Measurements from ENCODE around the gene AK4.

AK4 gene

GRCh38 chr1:65178235-65178634 lies 30.2 kb downstream of the AK4 start:
- Histone ChIP-seq H3K9me3 (ENCODE audit: control insufficient read depth, low read length) (no peaks in the 10 kb centered on the region), H3K27me3 (replicated peaks; ENCODE audit: control insufficient read depth, insufficient read depth, low read length) (no peaks in the 10 kb centered on the region), H3K36me3 (ENCODE audit: control insufficient read depth, insufficient read depth, low read length, severe bottlenecking) (peaks cover 2% of the 10 kb centered on the region), H3K4me1 (ENCODE audit: control insufficient read depth, insufficient read depth, low read length) (peaks cover 69% of the 10 kb centered on the region), H3K4me3 (ENCODE audit: low read length) (no peak overlapping the region), H3K9ac (ENCODE audit: low read length) (no peak overlapping the region)
- DNase-seq (ENCODE audit: low read depth) = no peak

GRCh38 chr1:65179148-65179547 lies 31.1 kb downstream of the AK4 start:
- no peak overlapping the region for H3K4me3 ChIP-seq (ENCODE audit: low read length)
- DNase-seq (ENCODE audit: low read depth) = no peak
- H3K9me3 ChIP-seq (ENCODE audit: control insufficient read depth, low read length) = no peaks in the 10 kb centered on the region
- peaks cover 63% of the 10 kb centered on the region for H3K4me1 ChIP-seq (ENCODE audit: control insufficient read depth, insufficient read depth, low read length)
- no peak overlapping the region for H3K9ac ChIP-seq (ENCODE audit: low read length)
- no peaks in the 10 kb centered on the region for H3K27me3 ChIP-seq (replicated peaks; ENCODE audit: control insufficient read depth, insufficient read depth, low read length)
- H3K36me3 ChIP-seq (ENCODE audit: control insufficient read depth, insufficient read depth, low read length, severe bottlenecking) = peaks cover 2% of the 10 kb centered on the region

GRCh38 chr1:65180977-65181376 lies 33.0 kb downstream of the AK4 start:
- H3K4me1 ChIP-seq (ENCODE audit: control insufficient read depth, insufficient read depth, low read length) = peaks cover 46% of the 10 kb centered on the region
- H3K36me3 ChIP-seq (ENCODE audit: control insufficient read depth, insufficient read depth, low read length, severe bottlenecking) = peaks cover 2% of the 10 kb centered on the region
- no peak overlapping the region for H3K4me3 ChIP-seq (ENCODE audit: low read length)
- no peak for DNase-seq (ENCODE audit: low read depth)
- H3K9ac ChIP-seq (ENCODE audit: low read length) = no peak overlapping the region
- no peaks in the 10 kb centered on the region for H3K27me3 ChIP-seq (replicated peaks; ENCODE audit: control insufficient read depth, insufficient read depth, low read length)
- no peaks in the 10 kb centered on the region for H3K9me3 ChIP-seq (ENCODE audit: control insufficient read depth, low read length)

- H3K4me3 ChIP-seq (ENCODE audit: low read length) = no peak overlapping the region
- peaks cover 28% of the 10 kb centered on the region for H3K4me1 ChIP-seq (ENCODE audit: control insufficient read depth, insufficient read depth, low read length)
- DNase-seq (ENCODE audit: low read depth) = no peak
- H3K36me3 ChIP-seq (ENCODE audit: control insufficient read depth, insufficient read depth, low read length, severe bottlenecking) = peaks cover 2% of the 10 kb centered on the region
- no peak overlapping the region for H3K9ac ChIP-seq (ENCODE audit: low read length)
- H3K27me3 ChIP-seq (replicated peaks; ENCODE audit: control insufficient read depth, insufficient read depth, low read length) = no peaks in the 10 kb centered on the region
- H3K9me3 ChIP-seq (ENCODE audit: control insufficient read depth, low read length) = no peaks in the 10 kb centered on the region
These were observed 34.8 kb downstream of the AK4 start for GRCh38 chr1:65182658-65183268.

GRCh38 chr1:65189576-65190115 lies 41.6 kb downstream of the AK4 start:
- peaks cover 7% of the 10 kb centered on the region for H3K4me1 ChIP-seq (ENCODE audit: control insufficient read depth, insufficient read depth, low read length)
- no peak overlapping the region for H3K4me3 ChIP-seq (ENCODE audit: low read length)
- H3K9me3 ChIP-seq (ENCODE audit: control insufficient read depth, low read length) = no peaks in the 10 kb centered on the region
- peaks cover 37% of the 10 kb centered on the region for H3K36me3 ChIP-seq (ENCODE audit: control insufficient read depth, insufficient read depth, low read length, severe bottlenecking)
- DNase-seq (ENCODE audit: low read depth) = peak; percentile 31
- H3K9ac ChIP-seq (ENCODE audit: low read length) = no peak overlapping the region
- H3K27me3 ChIP-seq (replicated peaks; ENCODE audit: control insufficient read depth, insufficient read depth, low read length) = no peaks in the 10 kb centered on the region

- Histone ChIP-seq H3K4me3 (ENCODE audit: low read length) (no peak overlapping the region), H3K36me3 (ENCODE audit: control insufficient read depth, insufficient read depth, low read length, severe bottlenecking) (peaks cover 42% of the 10 kb centered on the region), H3K4me1 (ENCODE audit: control insufficient read depth, insufficient read depth, low read length) (peaks cover 12% of the 10 kb centered on the region), H3K9me3 (ENCODE audit: control insufficient read depth, low read length) (no peaks in the 10 kb centered on the region), H3K9ac (ENCODE audit: low read length) (no peak overlapping the region), H3K27me3 (replicated peaks; ENCODE audit: control insufficient read depth, insufficient read depth, low read length) (no peaks in the 10 kb centered on the region)
- DNase-seq (ENCODE audit: low read depth) = no peak
These were observed 42.2 kb downstream of the AK4 start for GRCh38 chr1:65190229-65190628.

- H3K27me3 ChIP-seq (replicated peaks; ENCODE audit: control insufficient read depth, insufficient read depth, low read length) = no peaks in the 10 kb centered on the region
These were observed 45.2 kb downstream of the AK4 start for GRCh38 chr1:65193129-65193695.

GRCh38 chr1:65195495-65196417 lies 47.8 kb downstream of the AK4 start:
- H3K4me3 ChIP-seq (ENCODE audit: low read length) = peak overlapping the region; percentile 12
- H3K36me3 ChIP-seq (ENCODE audit: control insufficient read depth, insufficient read depth, low read length, severe bottlenecking) = peaks cover 41% of the 10 kb centered on the region
- no peak for DNase-seq (ENCODE audit: low read depth)
- H3K4me1 ChIP-seq (ENCODE audit: control insufficient read depth, insufficient read depth, low read length) = peaks cover 48% of the 10 kb centered on the region
- H3K9ac ChIP-seq (ENCODE audit: low read length) = peak overlapping the region; percentile 61
- H3K9me3 ChIP-seq (ENCODE audit: control insufficient read depth, low read length) = no peaks in the 10 kb centered on the region
- H3K27me3 ChIP-seq (replicated peaks; ENCODE audit: control insufficient read depth, insufficient read depth, low read length) = no peaks in the 10 kb centered on the region

More at GRCh38 chr1:65193129-65193695, 45.2 kb downstream of the AK4 start:
- H3K9ac ChIP-seq (ENCODE audit: low read length) = no peak overlapping the region
- no peak overlapping the region for H3K4me3 ChIP-seq (ENCODE audit: low read length)
- peaks cover 42% of the 10 kb centered on the region for H3K36me3 ChIP-seq (ENCODE audit: control insufficient read depth, insufficient read depth, low read length, severe bottlenecking)
- peaks cover 41% of the 10 kb centered on the region for H3K4me1 ChIP-seq (ENCODE audit: control insufficient read depth, insufficient read depth, low read length)
- no peak for DNase-seq (ENCODE audit: low read depth)
- no peaks in the 10 kb centered on the region for H3K9me3 ChIP-seq (ENCODE audit: control insufficient read depth, low read length)

- Histone ChIP-seq H3K9ac (ENCODE audit: low read length) (no peak overlapping the region), H3K27me3 (replicated peaks; ENCODE audit: control insufficient read depth, insufficient read depth, low read length) (no peaks in the 10 kb centered on the region), H3K4me3 (ENCODE audit: low read length) (no peak overlapping the region), H3K9me3 (ENCODE audit: control insufficient read depth, low read length) (no peaks in the 10 kb centered on the region), H3K4me1 (ENCODE audit: control insufficient read depth, insufficient read depth, low read length) (peaks cover 54% of the 10 kb centered on the region), H3K36me3 (ENCODE audit: control insufficient read depth, insufficient read depth, low read length, severe bottlenecking) (peaks cover 29% of the 10 kb centered on the region)
- DNase-seq (ENCODE audit: low read depth) = no peak
These were observed 48.9 kb downstream of the AK4 start for GRCh38 chr1:65196926-65197325.

GRCh38 chr1:65197636-65198035 lies 49.6 kb downstream of the AK4 start:
- H3K4me1 ChIP-seq (ENCODE audit: control insufficient read depth, insufficient read depth, low read length) = peaks cover 55% of the 10 kb centered on the region
- H3K27me3 ChIP-seq (replicated peaks; ENCODE audit: control insufficient read depth, insufficient read depth, low read length) = no peaks in the 10 kb centered on the region
- no peaks in the 10 kb centered on the region for H3K9me3 ChIP-seq (ENCODE audit: control insufficient read depth, low read length)
- no peak overlapping the region for H3K4me3 ChIP-seq (ENCODE audit: low read length)
- H3K36me3 ChIP-seq (ENCODE audit: control insufficient read depth, insufficient read depth, low read length, severe bottlenecking) = peaks cover 22% of the 10 kb centered on the region
- no peak overlapping the region for H3K9ac ChIP-seq (ENCODE audit: low read length)
- DNase-seq (ENCODE audit: low read depth) = no peak

GRCh38 chr1:65198096-65198495 lies 50.1 kb downstream of the AK4 start:
- peaks cover 55% of the 10 kb centered on the region for H3K4me1 ChIP-seq (ENCODE audit: control insufficient read depth, insufficient read depth, low read length)
- no peak overlapping the region for H3K9ac ChIP-seq (ENCODE audit: low read length)
- no peaks in the 10 kb centered on the region for H3K9me3 ChIP-seq (ENCODE audit: control insufficient read depth, low read length)
- H3K36me3 ChIP-seq (ENCODE audit: control insufficient read depth, insufficient read depth, low read length, severe bottlenecking) = peaks cover 17% of the 10 kb centered on the region
- H3K4me3 ChIP-seq (ENCODE audit: low read length) = no peak overlapping the region
- no peaks in the 10 kb centered on the region for H3K27me3 ChIP-seq (replicated peaks; ENCODE audit: control insufficient read depth, insufficient read depth, low read length)
- DNase-seq (ENCODE audit: low read depth) = peak; percentile 64

All from adipocyte (in vitro differentiated cells).